ENCODE data around the gene SMARCAL1.

DNA sequence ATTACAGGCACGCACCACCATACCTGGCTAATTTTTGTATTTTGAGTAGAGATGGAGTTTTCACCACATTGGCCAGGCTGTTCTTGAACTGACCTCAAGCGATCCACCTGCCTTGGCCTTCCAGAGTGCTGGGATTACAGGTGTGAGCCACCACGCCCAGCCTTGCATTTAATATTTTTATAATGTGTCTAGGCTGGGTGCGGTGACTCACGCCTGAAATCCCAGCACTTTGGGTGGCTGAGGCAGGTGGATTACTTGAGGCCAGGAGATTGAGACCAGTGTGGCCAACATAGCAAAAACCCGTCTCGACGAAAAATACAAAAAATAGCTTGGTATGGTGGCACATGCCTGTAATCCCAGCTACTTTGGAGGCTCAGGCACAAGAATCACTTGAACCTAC is 89.6 kb downstream of the SMARCAL1 start:
- TF ChIP-seq, protein P1, sequence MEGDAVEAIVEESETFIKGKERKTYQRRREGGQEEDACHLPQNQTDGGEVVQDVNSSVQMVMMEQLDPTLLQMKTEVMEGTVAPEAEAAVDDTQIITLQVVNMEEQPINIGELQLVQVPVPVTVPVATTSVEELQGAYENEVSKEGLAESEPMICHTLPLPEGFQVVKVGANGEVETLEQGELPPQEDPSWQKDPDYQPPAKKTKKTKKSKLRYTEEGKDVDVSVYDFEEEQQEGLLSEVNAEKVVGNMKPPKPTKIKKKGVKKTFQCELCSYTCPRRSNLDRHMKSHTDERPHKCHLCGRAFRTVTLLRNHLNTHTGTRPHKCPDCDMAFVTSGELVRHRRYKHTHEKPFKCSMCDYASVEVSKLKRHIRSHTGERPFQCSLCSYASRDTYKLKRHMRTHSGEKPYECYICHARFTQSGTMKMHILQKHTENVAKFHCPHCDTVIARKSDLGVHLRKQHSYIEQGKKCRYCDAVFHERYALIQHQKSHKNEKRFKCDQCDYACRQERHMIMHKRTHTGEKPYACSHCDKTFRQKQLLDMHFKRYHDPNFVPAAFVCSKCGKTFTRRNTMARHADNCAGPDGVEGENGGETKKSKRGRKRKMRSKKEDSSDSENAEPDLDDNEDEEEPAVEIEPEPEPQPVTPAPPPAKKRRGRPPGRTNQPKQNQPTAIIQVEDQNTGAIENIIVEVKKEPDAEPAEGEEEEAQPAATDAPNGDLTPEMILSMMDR (IDR thresholded peaks at IDR 0.05), result no peak
- no peak for TF ChIP-seq POLR2A (IDR thresholded peaks at IDR 0.05)

Measured in right lobe of liver (tissue), 4 donors.